Measurements from ENCODE around the gene LNP1.

The LNP1 gene

DNA sequence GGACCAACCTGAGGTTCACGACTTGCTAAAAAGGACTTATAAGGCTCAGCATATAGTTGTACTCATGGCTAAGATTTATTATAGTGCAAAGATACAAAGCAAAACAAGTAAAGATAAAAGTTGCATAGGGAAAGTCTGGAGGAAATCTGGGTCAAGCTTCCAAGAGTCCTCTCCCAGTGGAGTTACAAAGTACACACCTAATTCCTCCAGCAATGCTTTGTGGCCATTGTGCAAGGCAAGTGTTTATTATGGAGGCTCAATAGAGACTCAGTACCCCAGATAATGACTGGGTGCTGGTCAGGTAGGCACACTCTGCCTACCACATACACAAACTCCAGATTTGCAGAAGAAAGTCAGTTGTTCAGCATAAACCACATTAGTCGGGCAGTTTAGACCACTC, 22.9 kb downstream of the LNP1 start:
- TF ChIP-seq CTCF (IDR thresholded peaks at IDR 0.05; ENCODE audit: low read depth, low read length), result no peak
- TF ChIP-seq EZH2phosphoT487 (IDR thresholded peaks at IDR 0.05; ENCODE audit: low read depth), result no peak
- Histone ChIP-seq H3K4me1 (ENCODE audit: low read length) (peaks cover 1% of the 10 kb centered on the region), H3K27me3 (ENCODE audit: low read depth, low read length) (no peaks in the 10 kb centered on the region), H3K4me2 (ENCODE audit: low read length) (no peak overlapping the region), H4K20me1 (ENCODE audit: insufficient read depth, low read length) (no peaks in the 10 kb centered on the region), H3K27ac (ENCODE audit: low read length) (no peak overlapping the region), H3K4me3 (ENCODE audit: low read length) (no peak overlapping the region), H3K79me2 (ENCODE audit: low read length) (no peaks in the 10 kb centered on the region), H3K9me3 (ENCODE audit: insufficient read depth, low read length) (no peaks in the 10 kb centered on the region), H3K36me3 (replicated peaks; ENCODE audit: low read depth, low read length) (no peaks in the 10 kb centered on the region), H2AFZ (ENCODE audit: low read depth, low read length) (no peak overlapping the region), H3K9ac (ENCODE audit: low read length) (no peak overlapping the region)

DNA sequence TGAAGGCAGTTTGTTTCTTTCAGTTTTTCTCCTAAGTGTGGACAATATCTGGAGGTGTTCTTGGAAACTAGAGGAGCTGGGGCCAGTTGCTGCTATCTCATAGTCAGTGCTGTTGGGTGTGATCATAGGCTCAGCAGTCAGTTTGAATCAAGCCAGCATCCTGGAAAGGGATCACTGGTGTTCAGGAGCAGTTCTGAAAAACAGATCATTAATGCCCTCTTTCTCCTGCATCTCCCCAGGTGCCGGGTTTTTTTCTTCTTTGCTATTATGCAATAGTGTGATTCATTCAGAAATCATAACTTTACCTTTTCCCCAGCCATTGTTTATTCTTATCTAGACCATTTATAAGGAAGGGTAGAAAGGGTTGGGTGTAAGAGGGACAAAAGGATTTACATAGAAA, 24.0 kb downstream of the LNP1 start:
- Histone ChIP-seq H3K4me2 (ENCODE audit: low read length) (no peak overlapping the region), H2AFZ (ENCODE audit: low read depth, low read length) (no peak overlapping the region)
- TF ChIP-seq EZH2phosphoT487 (IDR thresholded peaks at IDR 0.05; ENCODE audit: low read depth) (no peak), CTCF (IDR thresholded peaks at IDR 0.05; ENCODE audit: low read depth, low read length) (no peak)

GRCh38 chr3:100426067-100426682, 24.8 kb downstream of the LNP1 start:
- no peak overlapping the region for H3K4me3 ChIP-seq (ENCODE audit: low read length)
- TF ChIP-seq EZH2phosphoT487 (IDR thresholded peaks at IDR 0.05; ENCODE audit: low read depth) (no peak), CTCF (IDR thresholded peaks at IDR 0.05; ENCODE audit: low read depth, low read length) (no peak)
- H3K79me2 ChIP-seq (ENCODE audit: low read length), result no peaks in the 10 kb centered on the region
- H3K9ac ChIP-seq (ENCODE audit: low read length), result no peak overlapping the region
- no peaks in the 10 kb centered on the region for H3K27me3 ChIP-seq (ENCODE audit: low read depth, low read length)
- no peak overlapping the region for H3K4me2 ChIP-seq (ENCODE audit: low read length)
- H4K20me1 ChIP-seq (ENCODE audit: insufficient read depth, low read length), result no peaks in the 10 kb centered on the region
- H3K9me3 ChIP-seq (ENCODE audit: insufficient read depth, low read length), result no peaks in the 10 kb centered on the region
- no peak overlapping the region for H2AFZ ChIP-seq (ENCODE audit: low read depth, low read length)
- H3K4me1 ChIP-seq (ENCODE audit: low read length), result no peaks in the 10 kb centered on the region
- no peaks in the 10 kb centered on the region for H3K36me3 ChIP-seq (replicated peaks; ENCODE audit: low read depth, low read length)
- no peak overlapping the region for H3K27ac ChIP-seq (ENCODE audit: low read length)

More for the DNA sequence above, 24.0 kb downstream of the LNP1 start:
- Histone ChIP-seq H3K27ac (ENCODE audit: low read length) (no peak overlapping the region), H4K20me1 (ENCODE audit: insufficient read depth, low read length) (no peaks in the 10 kb centered on the region), H3K79me2 (ENCODE audit: low read length) (no peaks in the 10 kb centered on the region), H3K9ac (ENCODE audit: low read length) (no peak overlapping the region), H3K4me3 (ENCODE audit: low read length) (no peak overlapping the region), H3K9me3 (ENCODE audit: insufficient read depth, low read length) (no peaks in the 10 kb centered on the region), H3K27me3 (ENCODE audit: low read depth, low read length) (no peaks in the 10 kb centered on the region), H3K36me3 (replicated peaks; ENCODE audit: low read depth, low read length) (no peaks in the 10 kb centered on the region), H3K4me1 (ENCODE audit: low read length) (no peaks in the 10 kb centered on the region)

GRCh38 chr3:100427699-100428098, 26.4 kb downstream of the LNP1 start:
- no peaks in the 10 kb centered on the region for H4K20me1 ChIP-seq (ENCODE audit: insufficient read depth, low read length)
- TF ChIP-seq EZH2phosphoT487 (IDR thresholded peaks at IDR 0.05; ENCODE audit: low read depth) (no peak), CTCF (IDR thresholded peaks at IDR 0.05; ENCODE audit: low read depth, low read length) (no peak)
- H3K36me3 ChIP-seq (replicated peaks; ENCODE audit: low read depth, low read length), result no peaks in the 10 kb centered on the region
- H3K79me2 ChIP-seq (ENCODE audit: low read length), result no peaks in the 10 kb centered on the region
- no peaks in the 10 kb centered on the region for H3K9me3 ChIP-seq (ENCODE audit: insufficient read depth, low read length)
- no peak overlapping the region for H3K9ac ChIP-seq (ENCODE audit: low read length)
- peaks cover 6% of the 10 kb centered on the region for H3K4me1 ChIP-seq (ENCODE audit: low read length)
- no peak overlapping the region for H3K4me3 ChIP-seq (ENCODE audit: low read length)
- no peak overlapping the region for H3K4me2 ChIP-seq (ENCODE audit: low read length)
- no peaks in the 10 kb centered on the region for H3K27me3 ChIP-seq (ENCODE audit: low read depth, low read length)
- H2AFZ ChIP-seq (ENCODE audit: low read depth, low read length), result no peak overlapping the region
- no peak overlapping the region for H3K27ac ChIP-seq (ENCODE audit: low read length)
